ENCODE results near the gene USP21.

Gene USP21

GRCh38 chr1:161133220-161133740 lies 26.0 kb upstream of the USP21 start:
- no peak for DNase-seq (ENCODE audit: low read depth)

GRCh38 chr1:161137881-161138280 lies 21.4 kb upstream of the USP21 start:
- no peak for DNase-seq (ENCODE audit: low read depth)

GRCh38 chr1:161138431-161138830 lies 20.9 kb upstream of the USP21 start:
- no peak for DNase-seq (ENCODE audit: low read depth)

- no peak for DNase-seq (ENCODE audit: low read depth)
Observed at GRCh38 chr1:161139766-161140165, 19.5 kb upstream of the USP21 start.

- no peak for DNase-seq (ENCODE audit: low read depth)
Observed at GRCh38 chr1:161140755-161141400, 18.4 kb upstream of the USP21 start.

GRCh38 chr1:161145832-161146231 lies 13.5 kb upstream of the USP21 start:
- DNase-seq (ENCODE audit: low read depth): no peak

- no peak for DNase-seq (ENCODE audit: low read depth)
Observed at GRCh38 chr1:161153176-161153575, 6.1 kb upstream of the USP21 start.

- DNase-seq (ENCODE audit: low read depth): peak; percentile 77
Observed at GRCh38 chr1:161153682-161154337, 5.5 kb upstream of the USP21 start, which contains the start of gene UFC1. Gene UFC1, plus strand, starts transcription at chr1:161153978. Its CDS starts 20 bp downstream, at chr1:161153998.

- no peak for DNase-seq (ENCODE audit: low read depth)
Observed at GRCh38 chr1:161157867-161158266, 1.4 kb upstream of the USP21 start.

GRCh38 chr1:161158316-161159010 lies 837 bp upstream of the USP21 start:
- no peak for DNase-seq (ENCODE audit: low read depth)

- DNase-seq (ENCODE audit: low read depth): no peak
Observed at GRCh38 chr1:161159913-161160243, 578 bp downstream of the USP21 start.

GRCh38 chr1:161160671-161161145 lies 1.4 kb downstream of the USP21 start:
- no peak for DNase-seq (ENCODE audit: low read depth)

GRCh38 chr1:161161652-161162051 lies 2.4 kb downstream of the USP21 start:
- DNase-seq (ENCODE audit: low read depth): no peak

- no peak for DNase-seq (ENCODE audit: low read depth)
Observed at GRCh38 chr1:161162052-161162451, 2.8 kb downstream of the USP21 start.

GRCh38 chr1:161162806-161163205 lies 3.5 kb downstream of the USP21 start:
- no peak for DNase-seq (ENCODE audit: low read depth)

GRCh38 chr1:161163793-161164192 lies 4.5 kb downstream of the USP21 start:
- no peak for DNase-seq (ENCODE audit: low read depth)

- no peak for DNase-seq (ENCODE audit: low read depth)
Observed at GRCh38 chr1:161164901-161165610, 5.8 kb downstream of the USP21 start.

- peak; percentile 95 for DNase-seq (ENCODE audit: low read depth)
Observed at GRCh38 chr1:161165742-161166668, 6.7 kb downstream of the USP21 start, which contains the start of gene PPOX. Gene PPOX, plus strand, starts transcription at chr1:161166426. Its CDS starts 422 bp downstream, at chr1:161166848.

- DNase-seq (ENCODE audit: low read depth): no peak
Observed at GRCh38 chr1:161166669-161167548, 7.6 kb downstream of the USP21 start.

GRCh38 chr1:161168906-161169305 lies 9.6 kb downstream of the USP21 start:
- no peak for DNase-seq (ENCODE audit: low read depth)
